Activated CD8-positive, alpha-beta memory T cell treated with anti-CD3 and anti-CD28 coated beads, Interleukin-2, amount 50 U/mL, for 24 hours (primary cell): ENCODE data around the gene TMC3.
A peak's percentile ranks its signal among the peaks of the same experiment; 100 is the strongest.

Experiments
- DNase-seq: peaks from one replicate; pipeline ENCODE4 v3.0.0-alpha.2; 2020; ENCODE audit errors: extremely low read depth

TMC3 gene

DNA sequence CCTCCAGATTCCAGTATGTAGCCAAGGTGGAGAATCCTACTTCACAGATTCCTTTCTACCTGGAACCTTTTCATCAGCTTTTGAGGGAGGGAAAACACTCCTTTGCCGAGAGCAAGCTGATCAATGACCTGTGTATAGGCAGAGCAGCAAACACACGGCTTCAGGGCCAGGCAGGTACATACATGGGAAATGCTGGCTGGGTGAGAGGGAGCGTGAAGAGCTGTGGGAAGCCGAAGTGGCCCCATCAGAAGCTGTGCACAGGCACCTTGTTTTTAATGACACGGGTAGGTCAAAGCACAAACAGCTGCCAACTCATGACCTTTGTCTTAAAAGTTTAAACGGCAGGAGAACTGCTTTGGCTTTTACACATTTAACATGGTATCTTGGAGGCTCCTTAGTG lies 75.4 kb downstream of the TMC3 start:
- no peak for DNase-seq

DNA sequence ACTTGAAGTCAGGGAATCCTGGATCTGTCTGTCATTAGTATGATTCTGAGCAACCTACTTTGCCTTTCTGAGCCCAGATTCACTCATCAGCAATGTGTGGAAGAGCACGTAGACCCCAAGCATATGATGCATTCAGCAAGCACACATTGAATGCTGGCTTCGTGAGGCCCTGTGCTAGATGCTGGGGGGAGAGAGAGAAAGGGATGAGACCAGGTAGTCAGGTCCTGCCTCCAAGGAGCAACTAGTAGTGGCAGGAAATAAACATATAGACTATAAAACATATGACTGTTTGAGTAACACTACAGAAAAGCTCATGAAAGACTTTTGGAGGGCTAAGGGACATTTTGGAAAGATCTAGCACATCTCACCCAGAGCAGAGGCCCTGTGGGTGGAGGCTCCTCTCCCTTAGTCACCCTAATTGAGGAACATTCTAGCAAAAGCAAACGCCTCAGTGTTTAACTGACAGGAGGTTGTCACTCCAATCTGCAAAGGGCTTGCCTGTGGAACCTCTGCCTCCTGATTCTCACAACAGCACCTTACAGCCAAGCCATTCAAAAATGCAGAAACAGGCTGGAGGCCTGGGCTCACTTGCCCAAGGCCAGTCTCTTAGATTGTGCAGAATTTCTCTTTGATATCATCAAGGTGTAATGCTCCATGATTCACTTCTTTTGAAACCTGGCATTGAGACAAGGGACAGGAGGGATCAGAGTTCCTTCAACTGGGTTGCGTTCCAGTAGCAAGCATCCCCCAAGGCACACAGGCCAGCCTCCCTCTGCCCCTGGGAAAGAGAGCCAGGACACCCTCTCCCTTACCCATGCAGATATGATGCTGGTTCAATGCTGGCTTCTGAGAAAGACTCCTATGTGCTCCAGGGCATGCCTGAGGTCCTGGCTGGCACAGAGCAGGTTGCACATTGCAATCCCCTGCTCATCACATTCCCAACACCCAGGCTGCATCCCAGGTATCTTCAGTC lies 76.1 kb downstream of the TMC3 start:
- no peak for DNase-seq

DNA sequence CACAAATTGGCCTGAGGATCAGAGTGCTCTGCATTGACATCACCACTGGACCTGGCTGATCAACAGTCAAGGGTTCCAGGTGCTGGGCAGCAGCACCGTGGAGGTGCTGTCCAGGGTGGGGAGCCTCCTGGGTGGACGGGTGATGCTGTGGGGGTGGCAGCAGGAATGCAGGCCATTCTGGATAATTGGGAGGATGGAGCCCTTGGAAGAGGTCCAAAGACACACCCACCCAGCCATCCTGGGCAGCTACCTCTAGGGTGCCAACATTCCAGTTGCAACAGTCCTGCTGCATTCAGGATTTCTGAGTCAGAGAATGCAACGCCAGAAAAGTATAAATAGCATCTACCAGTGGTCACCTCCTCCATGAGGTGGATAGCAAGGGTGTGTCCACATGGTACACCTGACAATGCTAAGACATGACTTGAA lies 76.9 kb downstream of the TMC3 start:
- DNase-seq: no peak

DNA sequence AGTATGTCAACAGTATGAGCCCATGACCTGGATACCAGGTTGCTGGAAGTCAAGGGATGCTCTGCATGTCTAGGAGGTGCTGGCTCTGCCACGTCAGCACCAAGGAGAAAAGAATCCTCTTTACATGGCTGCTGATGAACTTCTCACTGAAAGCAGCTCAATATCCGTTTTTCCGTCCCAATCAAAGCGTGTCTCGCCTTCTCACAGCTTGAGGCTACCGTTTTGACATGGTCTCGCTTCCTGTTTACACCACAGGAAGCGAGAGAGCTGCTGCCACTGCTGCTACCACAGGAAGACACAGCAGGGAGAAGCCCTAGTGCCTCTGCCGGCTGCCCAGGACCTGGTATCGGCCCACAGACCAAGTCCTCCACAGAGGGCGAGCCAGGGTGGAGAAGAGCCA lies 77.3 kb downstream of the TMC3 start:
- peak; percentile 45 for DNase-seq

DNA sequence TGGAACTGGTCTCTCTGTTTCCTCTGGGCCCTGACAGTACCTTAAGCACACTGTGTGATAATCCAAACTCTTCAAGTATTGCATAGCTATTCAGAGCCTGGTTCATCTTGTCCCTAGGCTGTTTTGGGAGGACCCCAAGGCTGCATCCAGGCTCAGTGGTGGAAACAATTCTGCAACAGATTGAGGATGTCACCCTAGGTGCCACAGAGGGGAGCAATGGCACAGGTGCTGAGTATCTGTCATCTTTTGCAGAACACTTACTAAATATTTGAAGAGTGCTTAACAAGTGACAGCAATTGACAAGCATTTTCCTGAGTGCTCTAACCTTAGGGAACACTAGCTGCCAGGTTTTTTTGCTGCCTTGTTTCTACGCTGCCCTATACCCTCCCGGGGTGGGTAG lies 77.8 kb downstream of the TMC3 start:
- no peak for DNase-seq

DNA sequence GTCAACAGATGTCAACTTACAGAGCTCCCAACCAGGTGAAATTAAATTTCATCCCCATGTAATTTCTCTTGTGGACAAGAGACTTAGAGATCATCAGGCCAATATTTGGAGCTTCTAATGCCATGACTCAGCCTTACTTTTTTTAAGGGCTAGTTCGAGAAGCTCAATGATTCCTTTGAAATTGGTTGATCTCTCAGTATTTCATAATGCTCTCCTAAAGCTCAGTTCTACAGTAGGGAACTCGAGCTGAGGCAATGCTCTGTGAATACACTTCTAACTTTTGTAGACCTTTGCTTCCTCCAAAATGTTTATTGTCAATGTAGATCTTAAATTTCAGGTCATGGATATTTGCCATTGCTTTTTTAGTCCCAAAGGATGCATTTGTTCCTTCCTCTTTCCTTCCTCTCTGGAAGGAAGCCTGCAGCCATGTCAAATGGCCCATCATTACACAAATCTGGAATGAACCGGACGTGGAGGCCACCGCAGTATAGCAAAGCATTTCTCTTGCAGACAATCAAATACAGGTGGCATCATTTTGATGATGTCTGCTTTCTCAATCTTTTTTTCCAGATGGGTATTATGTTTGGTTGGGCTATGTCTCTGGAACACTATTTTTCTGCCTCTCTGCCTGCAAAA lies 78.4 kb downstream of the TMC3 start:
- no peak for DNase-seq

DNA sequence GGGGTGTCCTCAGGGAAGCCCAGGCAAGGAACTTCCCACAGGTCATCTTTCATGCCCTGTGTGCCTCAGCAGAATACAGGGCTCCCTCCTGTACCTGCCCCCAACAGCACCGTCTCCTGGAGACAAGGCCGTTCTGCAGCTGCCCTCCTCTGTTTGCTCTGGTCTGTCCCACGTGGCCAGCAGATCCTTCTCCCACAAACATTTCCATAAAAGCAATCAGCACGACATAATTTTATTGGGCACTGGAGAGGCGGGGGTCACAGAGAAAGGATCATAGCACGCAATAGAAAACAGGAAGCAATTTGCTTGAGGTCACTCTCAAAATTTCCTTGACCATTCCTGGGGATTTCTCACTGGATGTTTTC lies 79.5 kb downstream of the TMC3 start:
- DNase-seq: no peak

DNA sequence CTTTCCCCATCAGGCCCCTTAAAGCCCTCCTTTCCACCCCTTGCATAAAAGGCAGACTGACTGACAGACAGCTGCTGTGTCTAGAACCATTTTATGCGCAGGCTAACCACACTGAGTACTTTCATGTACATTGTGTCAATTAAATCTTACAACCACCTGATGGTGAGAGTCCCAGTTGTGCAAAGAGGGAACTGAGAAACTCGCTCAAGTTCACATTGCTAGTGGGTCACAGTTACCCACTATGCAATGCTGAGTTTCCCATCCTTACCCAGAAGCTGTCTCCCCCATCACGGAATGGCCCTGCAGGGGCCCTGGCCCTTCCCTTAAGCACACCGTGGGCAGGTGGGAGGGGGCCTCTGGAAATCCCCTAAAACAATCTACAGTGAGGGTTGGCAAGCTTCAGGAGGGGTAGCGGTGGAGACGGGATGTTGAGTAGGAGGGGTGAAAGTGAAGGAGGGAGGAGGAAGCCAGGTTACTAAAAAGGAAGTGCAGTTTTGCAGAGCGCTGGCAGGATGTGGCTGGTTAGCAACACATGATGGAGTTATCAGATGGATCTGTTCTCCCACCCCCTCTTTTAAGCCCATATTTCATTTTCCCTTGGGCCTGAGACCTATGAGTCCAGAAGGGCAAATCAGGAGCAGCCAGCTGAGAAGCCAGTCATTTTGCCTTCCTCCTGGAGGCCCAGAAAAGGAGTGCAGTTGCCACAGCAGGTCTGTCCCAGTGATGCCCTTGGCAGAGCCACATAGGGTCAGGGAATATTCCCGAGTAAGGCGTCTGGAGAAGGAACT lies 80.1 kb downstream of the TMC3 start:
- DNase-seq: peak; percentile 59

DNA sequence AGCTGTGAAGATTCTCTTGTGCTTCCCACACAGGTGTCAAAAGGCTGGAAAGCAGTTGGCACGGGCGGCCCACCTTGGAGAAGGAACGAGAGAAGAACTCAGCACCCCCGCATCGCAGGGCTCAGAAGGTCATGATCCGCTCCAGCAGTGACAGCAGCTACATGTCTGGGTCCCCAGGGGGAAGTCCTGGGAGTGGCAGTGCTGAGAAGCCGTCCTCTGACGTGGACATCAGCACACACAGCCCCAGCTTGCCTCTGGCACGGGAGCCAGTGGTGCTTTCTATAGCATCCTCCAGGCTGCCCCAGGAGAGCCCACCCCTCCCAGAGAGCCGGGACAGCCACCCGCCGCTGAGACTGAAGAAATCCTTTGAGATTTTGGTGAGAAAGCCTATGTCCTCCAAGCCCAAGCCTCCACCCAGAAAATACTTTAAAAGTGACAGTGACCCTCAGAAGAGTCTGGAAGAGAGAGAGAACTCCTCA lies 81.5 kb downstream of the TMC3 start:
- DNase-seq: no peak

DNA sequence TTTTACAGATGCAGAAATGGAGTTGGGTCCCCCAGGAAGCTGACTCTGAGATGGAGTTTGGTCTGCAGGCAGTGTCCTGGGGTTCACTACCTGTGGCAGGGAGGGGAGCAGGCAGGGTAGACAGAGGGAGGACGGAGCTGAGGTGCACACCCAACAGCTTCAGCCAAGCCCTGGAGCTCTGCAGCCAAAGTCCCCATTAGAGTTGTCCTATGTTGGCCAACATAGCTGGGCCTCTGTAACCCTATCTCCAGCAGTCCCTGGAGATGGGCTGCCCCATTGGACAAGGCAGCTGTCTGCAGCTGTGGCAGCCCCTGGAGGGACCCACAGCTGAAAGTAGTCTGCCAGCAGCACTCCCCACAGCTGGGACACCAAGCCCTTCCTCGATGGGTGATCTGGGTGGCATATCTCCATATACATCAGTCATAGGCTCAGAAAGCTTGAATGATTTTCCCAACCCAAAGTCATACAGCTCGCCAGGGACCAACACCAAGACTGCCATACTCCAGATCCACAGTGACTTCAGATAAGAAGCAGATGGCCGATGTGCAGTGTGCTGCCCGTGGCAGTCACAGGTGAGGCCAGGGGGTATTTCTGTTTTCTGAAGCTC lies 82.0 kb downstream of the TMC3 start:
- DNase-seq: no peak

DNA sequence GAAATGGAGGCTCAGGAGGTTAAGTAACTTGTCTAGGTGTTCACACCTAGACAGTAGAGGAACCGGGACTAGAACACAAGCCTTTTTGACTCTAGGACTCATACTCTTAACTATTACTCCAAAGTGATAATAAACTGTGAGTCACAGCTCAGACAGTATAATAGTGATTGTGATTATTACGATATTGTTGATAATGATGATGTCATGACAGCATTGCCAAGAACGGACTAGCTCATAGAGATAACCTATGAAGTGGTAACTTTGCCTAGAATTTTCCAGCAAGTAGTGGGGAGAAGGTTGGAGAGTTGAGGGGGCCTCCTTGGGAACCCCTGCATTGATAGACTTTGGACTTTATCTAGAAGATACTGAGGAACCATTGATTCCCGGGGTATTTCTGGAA lies 84.1 kb downstream of the TMC3 start:
- no peak for DNase-seq

DNA sequence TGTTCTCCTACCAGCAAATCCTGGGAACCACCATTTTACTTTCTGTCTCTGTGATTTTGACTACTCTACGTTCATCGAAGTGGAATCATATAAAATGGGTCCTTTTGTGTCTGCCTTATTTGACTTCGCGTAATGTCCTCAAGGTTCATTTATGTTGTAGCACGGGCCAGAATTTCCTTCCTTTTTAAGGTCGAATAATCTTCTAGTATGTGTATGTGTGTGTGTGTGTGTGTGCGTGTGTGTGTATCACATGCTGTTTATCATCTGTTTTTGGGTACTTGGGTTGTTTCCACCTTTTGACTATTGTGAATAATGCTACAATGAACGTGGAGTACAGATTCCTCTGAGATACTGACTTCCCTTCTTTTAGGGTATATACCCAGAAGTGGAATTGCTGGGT lies 85.4 kb downstream of the TMC3 start:
- DNase-seq: no peak

DNA sequence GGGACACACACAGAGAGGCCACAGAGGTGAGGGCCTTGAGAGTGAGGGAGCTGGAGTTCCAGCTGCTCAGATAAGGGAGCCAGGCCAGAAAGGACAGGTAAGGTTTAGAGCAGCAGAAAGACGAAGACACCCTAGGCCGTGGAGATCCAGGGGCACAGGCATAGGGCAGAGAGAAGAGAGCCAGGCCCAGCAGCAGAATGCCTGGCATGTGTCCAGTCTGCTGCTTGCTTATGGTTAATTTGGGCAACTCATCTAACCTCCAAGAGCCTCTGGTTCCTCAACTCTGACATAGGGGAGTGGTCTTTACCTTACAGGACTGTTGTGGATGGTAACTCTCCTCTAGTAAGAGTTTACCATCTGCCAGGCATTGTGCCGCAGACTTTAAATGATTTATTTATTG lies 86.0 kb downstream of the TMC3 start:
- no peak for DNase-seq

DNA sequence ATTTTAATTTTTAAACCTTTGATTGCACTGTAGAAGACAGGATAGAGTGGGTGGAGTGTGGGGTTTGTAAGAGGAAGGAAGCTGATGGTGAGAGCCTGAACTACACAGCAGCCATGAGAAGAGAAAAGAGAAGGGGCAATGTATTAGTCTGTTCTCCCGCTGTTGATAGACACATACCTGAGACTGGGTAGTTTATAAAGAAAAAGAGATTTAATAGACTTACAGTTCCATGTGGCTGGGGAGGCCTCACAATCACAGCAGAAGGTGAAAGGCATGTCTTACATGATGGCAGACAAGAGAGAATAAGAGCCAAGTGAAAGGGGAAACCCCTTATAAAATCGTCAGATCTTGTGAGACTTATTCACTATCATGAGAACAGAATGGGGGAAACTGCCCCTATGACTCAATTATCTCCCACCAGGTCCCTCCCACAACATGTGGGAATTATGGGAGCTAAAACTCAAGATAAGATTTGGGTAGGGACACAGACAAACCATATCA lies 87.3 kb downstream of the TMC3 start:
- DNase-seq: no peak

DNA sequence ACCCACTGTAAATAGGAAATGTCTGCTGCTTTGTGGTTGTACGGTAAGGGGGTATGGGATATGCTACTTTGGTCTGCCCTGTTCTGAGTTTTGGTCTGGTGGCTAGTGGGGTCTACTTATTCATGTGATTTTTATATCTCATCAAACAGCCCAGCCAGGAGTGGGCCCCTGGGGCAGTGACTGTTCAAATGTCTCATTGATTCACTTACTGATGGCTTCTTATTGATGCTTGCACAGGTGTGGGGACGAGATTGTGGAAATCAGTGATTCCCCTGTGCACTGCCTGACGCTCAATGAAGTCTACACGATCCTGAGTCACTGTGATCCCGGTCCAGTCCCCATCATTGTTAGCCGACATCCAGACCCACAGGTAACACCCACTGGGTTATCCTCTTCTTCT lies 88.6 kb downstream of the TMC3 start:
- no peak for DNase-seq

DNA sequence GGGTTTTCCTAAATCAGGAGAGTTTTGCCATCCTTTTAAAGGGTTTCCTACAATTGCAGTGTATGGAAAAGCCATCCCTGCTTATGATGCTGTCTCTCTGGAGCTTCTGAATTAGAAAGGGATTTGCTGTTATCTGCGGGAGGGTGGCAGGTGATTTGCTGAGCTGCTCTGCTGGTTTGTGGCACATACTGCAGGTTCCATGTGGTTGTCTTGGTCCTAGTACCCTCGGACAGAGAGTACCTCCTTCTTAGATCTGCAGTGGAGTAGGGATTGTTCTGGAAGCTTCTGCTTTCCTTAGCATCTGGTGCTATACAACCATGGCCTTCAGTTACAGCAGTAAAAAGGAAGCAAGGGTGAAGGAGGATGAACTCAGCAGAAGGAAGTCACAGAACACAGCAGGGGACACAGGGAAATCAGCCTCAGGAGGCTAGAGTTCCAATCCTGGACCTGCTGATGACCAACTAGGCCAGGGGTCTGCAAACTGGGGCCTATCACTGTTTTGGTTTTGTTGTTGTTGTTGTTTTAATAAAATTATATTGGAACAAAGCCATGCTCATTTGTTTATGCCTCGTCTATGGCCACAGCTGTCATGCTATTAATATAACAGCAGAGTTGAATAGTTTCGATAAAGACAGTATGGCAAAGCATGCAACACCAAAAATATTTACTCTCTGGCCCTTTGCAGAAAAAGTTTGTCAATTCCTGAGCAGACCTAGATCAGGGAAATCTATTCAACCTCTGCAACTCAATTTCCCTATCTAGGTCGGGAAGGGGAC lies 89.6 kb downstream of the TMC3 start:
- DNase-seq: no peak

DNA sequence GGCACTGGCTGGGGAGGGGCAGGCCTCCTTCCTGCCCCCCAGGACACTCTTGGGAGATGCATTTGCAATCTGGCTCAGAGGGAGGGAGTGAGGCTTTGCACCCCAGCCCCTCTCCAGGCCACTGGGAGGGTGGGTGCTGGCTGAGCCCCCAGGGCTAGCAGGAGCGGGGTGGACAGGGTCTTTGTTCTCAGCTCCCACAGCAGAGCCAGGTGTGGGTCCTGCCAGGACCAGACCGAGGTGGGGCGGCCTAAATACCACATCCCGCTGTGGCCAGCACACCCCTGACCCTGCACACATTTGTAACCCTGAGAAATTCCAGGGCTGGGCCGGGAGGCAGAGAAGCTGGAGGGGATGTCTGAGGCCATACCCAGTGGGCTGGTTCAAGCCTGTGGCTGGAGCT lies 91.1 kb downstream of the TMC3 start:
- no peak for DNase-seq

DNA sequence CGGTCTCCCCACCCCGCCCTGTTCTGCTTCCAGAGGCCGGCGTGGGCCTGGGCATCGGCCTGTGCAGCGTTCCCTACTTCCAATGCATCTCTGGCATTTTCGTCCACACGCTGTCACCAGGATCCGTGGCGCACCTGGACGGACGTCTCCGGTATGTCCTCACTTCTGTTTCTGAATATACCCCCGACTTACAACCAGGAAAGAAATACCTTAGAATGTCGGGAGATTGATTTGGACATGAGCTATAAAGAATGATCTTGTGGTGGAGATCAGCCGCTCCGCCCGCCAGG lies 91.5 kb downstream of the TMC3 start:
- no peak for DNase-seq

DNA sequence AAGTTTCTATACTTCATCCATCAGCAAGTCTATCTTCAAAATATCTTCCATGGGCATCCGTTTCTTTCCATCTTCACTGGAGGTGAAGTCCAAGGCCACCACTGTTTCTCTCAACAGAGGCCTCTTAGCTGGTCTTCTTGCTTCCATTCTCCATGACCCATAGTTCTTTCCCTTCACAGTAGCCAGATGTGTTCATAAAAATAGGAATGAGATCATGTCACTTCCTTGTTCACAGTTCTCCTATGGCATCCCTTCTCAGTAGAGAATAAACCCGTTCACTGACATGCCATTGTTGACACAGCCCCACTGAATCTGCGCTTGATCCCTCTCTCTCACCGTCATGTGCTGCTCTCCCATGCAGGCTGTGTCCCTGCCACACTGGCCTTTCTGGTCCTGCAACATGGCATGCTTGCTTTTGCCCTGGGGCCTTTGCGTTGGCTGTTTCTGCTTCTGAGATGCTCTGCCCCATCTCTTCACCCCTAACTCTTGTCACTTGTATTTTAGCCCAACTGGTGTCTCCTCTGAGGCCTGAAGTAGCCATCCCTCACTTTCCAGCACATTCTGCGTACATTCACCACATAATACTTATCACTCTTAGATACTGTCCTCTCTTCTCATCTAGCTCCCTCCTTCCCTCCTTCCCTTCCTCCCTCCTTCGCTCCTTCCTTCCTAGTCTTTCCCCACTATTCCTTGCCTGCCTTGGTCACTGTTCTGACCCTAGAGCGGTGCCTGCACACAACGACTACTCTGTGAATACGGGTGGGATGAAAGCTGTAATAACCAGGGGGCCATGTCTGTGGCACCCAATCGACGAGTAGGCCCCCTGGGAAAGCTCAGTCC lies 92.0 kb downstream of the TMC3 start:
- DNase-seq: no peak

DNA sequence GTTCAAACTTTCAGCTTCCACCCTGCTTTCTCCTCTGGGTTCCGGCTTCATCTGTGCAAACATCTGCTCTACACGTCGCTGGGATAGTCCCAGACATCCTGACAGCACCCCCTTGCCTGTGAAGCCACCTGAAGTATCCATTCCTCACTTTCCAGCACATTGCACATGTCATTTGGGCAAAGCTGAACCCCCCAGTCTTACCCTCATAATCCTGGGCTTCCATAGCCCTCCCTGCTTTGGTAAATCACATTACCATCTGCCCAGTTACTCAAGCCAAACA lies 92.6 kb downstream of the TMC3 start:
- no peak for DNase-seq
